GM18507 (cell line): Measurements from ENCODE around the gene SYT1.
A peak's percentile ranks its signal among the peaks of the same experiment; 100 is the strongest.

ENCODE experiments used
- DNase-seq: peaks from one replicate; pipeline ENCODE4 v3.0.0; 2011; ENCODE audit warnings: low read depth; ENCODE audit not compliant: insufficient read length; ENCODE audit errors: extremely low spot score
- FAIRE-seq: peaks from 2 replicates; lab custom pipeline; 2011; peaks lifted over from hg19 to GRCh38; lab: Jason Lieb, UNC

Gene SYT1

GRCh38 chr12:79364197-79364596, 499.6 kb downstream of the SYT1 start:
- no peak for FAIRE-seq

GRCh38 chr12:79366374-79366773, 501.8 kb downstream of the SYT1 start:
- DNase-seq (no peak), FAIRE-seq (no peak)

More at GRCh38 chr12:79364197-79364596, 499.6 kb downstream of the SYT1 start:
- DNase-seq = no peak

GRCh38 chr12:79367032-79367589, 502.5 kb downstream of the SYT1 start:
- FAIRE-seq (no peak), DNase-seq (no peak)

- no peak for FAIRE-seq
- DNase-seq = no peak
These were observed 505.4 kb downstream of the SYT1 start for GRCh38 chr12:79370021-79370420.

- DNase-seq = no peak
- no peak for FAIRE-seq
These were observed 506.7 kb downstream of the SYT1 start for GRCh38 chr12:79371226-79371625.

GRCh38 chr12:79373896-79374499, 509.4 kb downstream of the SYT1 start:
- FAIRE-seq (no peak), DNase-seq (no peak)

- no peak for DNase-seq
- no peak for FAIRE-seq
These were observed 510.0 kb downstream of the SYT1 start for GRCh38 chr12:79374545-79374944.

- no peak for FAIRE-seq
- no peak for DNase-seq
These were observed 510.5 kb downstream of the SYT1 start for GRCh38 chr12:79375050-79375449.

GRCh38 chr12:79378496-79378895, 513.9 kb downstream of the SYT1 start:
- DNase-seq = no peak
- no peak for FAIRE-seq

GRCh38 chr12:79380402-79380801, 515.8 kb downstream of the SYT1 start:
- FAIRE-seq (no peak), DNase-seq (no peak)

- FAIRE-seq (no peak), DNase-seq (no peak)
These were observed 517.0 kb downstream of the SYT1 start for GRCh38 chr12:79381248-79382208.

- FAIRE-seq (no peak), DNase-seq (no peak)
These were observed 520.0 kb downstream of the SYT1 start for GRCh38 chr12:79384551-79384950.

- FAIRE-seq = no peak
- DNase-seq = no peak
These were observed 523.4 kb downstream of the SYT1 start for GRCh38 chr12:79388011-79388410.

GRCh38 chr12:79393842-79394241, 529.3 kb downstream of the SYT1 start:
- no peak for FAIRE-seq
- DNase-seq = no peak

- DNase-seq (no peak), FAIRE-seq (no peak)
These were observed 533.0 kb downstream of the SYT1 start for GRCh38 chr12:79397609-79398008.

GRCh38 chr12:79400481-79400880, 535.9 kb downstream of the SYT1 start:
- FAIRE-seq (no peak), DNase-seq (no peak)

GRCh38 chr12:79402606-79403005, 538.0 kb downstream of the SYT1 start:
- DNase-seq = no peak
- no peak for FAIRE-seq

- FAIRE-seq = no peak
- no peak for DNase-seq
These were observed 542.4 kb downstream of the SYT1 start for GRCh38 chr12:79406993-79407392.

- DNase-seq (no peak), FAIRE-seq (peak; percentile 42)
These were observed 543.4 kb downstream of the SYT1 start for GRCh38 chr12:79407671-79408622.
